ENCODE measurements around the gene ARL2BP.

The ARL2BP gene

GRCh38 chr16:57284952-57285363 is 39.9 kb downstream of the ARL2BP start:
- no peak for DNase-seq

- no peak for DNase-seq
Measured at GRCh38 chr16:57285379-57285778, 40.3 kb downstream of the ARL2BP start.

GRCh38 chr16:57289391-57290257 is 44.6 kb downstream of the ARL2BP start:
- no peak for DNase-seq

- DNase-seq, result no peak
Measured at GRCh38 chr16:57297856-57298255, 52.8 kb downstream of the ARL2BP start.

GRCh38 chr16:57299009-57299718 is 54.1 kb downstream of the ARL2BP start:
- peak; percentile 79 for DNase-seq

GRCh38 chr16:57299719-57300386 is 54.8 kb downstream of the ARL2BP start:
- DNase-seq, result peak; percentile 90

- peak; percentile 93 for DNase-seq
Measured at GRCh38 chr16:57300387-57301125, 55.5 kb downstream of the ARL2BP start.

- no peak for DNase-seq
Measured at GRCh38 chr16:57301126-57301817, 56.2 kb downstream of the ARL2BP start.
